NCI-H2227 treated with DMSO at 0.1 percent for 48 hours (cell line): Measurements from ENCODE around the gene DCXR.

Experiments
- DNase-seq: peaks from one replicate; lab custom pipeline; 2025; lab: John Stamatoyannopoulos, UW

DCXR gene

DNA sequence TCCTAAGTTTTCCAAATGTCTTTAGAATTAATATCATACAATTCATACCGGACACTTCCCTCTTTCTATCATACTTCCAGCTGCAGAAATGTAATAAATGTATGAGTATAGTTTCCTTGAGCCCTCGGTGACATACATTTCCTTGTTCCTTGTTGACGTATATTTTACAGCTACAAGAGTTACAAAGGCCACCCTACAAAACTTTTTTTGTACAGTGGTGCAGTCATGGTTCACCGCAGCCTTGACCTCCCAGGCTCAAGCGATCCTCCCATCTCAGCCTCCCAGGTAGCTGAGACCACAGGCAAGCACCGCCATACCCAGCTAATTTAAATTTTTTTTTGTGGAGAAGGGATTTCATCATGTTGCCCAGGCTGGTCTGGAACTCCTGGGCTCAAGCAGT is 35.3 kb upstream of the DCXR start:
- no peak for DNase-seq

DNA sequence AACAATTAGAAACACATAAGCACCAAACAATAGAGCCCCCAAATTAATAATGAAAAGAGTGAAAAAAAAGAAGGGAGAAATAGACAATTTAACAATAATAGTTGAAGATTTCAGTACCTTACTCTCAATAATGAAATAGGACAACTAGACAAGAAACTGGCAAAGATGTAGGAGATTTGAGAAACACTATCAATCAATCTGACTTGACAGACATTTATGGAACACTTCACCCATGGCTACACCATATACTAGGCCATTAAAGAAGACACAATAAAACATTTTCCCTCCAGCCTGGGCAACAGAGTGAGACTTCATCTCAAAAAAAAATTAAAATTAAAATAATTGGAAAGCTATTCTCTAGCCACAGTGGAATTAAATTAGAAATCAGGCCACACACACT is 33.1 kb upstream of the DCXR start:
- DNase-seq = no peak

DNA sequence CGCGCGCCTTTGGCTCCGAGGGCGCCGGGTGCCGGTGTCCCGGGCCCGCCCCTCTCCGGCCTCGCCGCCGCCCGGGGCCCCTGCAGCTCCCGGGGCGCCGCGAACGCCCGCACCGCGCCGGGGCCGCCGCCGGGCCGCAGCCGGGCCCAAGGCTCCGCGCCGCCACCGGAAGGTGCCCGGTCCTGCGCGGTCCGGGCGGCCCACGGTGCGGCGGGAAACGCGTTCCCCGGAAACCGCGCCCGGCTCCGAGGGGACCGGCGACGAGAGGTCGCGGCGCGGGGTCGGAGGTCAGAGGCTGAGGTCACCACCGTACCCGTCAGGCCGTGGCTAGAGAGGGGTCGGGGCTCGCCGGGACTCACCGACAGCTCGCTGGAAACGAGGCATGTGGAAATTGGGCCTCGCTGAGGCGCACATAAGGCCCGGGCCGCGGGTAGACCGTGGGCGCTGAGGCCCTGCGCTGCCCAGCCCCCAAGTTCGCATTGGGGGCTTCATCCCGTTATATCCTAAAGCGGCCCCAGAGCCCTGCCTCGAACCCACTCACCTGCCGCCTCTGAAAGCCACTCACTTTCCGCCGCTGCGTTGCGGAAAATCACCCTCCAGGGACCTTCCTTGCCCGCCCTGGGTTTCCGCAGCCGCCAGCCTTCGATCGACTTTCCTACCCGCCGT is 28.3 kb upstream of the DCXR start, which contains the start of gene DUS1L:
TSS of gene DUS1L (minus strand) at position 167 of the 666 bp plus-strand sequence. CDS start 745 bp downstream, outside the sequence.
- DNase-seq = no peak

DNA sequence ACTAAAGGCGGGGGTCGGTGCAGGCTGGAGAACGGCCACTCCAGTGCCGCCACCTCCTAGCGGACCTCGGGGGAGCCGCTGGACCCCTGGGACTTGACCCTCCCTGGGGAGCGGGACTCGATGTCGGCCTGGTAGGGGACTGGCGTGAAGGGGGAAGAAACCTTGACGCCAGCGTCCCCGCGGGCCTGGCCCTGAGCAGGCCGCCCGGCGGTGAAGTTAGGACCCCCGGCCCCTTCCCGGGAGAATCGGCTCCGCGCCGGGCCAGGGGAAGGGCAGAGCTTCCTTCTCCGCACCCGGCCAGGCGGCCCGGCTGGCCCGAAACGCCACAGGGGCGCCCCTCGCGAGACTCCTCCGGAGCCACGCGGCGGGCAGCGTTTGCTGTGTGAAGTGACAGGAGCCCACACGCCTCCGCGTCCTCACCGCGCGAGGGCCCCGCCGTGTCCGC is 27.7 kb upstream of the DCXR start:
- no peak for DNase-seq

DNA sequence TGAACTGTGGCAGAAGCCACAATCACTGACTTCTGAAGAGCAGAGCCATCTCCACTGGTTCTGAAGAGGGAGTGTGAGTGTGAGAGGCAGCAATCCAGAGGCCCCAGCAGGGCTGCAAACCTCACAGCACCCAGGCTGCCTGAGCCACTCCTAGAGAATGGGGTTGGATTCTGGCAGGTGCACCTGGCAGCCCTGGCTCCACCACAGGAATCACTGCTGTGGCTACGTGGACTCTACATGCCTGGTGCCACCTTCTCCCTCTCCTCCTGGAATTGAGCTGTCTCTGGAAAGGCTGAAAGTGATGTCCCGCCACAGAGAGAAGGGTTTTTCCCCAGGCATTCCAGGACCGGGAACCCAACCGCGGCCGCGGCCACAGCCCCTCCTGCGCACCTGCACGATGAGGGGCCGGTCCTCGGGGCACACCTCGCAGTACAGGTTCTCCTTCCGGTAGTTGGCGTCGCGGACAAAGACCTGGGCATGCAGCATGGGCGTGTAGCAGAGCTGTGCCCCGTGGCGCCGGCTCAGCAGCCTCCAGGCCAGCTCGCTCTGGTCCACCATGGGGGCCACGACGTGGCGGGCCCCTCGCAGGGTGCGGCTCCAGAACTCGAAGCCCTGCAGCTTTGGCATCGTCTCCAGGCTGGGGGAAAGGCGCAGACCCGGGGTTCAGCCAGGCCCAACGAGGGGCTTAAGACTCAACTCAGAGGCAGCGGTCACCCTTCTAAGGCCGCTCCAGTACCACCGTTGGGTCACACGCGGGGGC is 27.1 kb upstream of the DCXR start:
- DNase-seq = no peak

DNA sequence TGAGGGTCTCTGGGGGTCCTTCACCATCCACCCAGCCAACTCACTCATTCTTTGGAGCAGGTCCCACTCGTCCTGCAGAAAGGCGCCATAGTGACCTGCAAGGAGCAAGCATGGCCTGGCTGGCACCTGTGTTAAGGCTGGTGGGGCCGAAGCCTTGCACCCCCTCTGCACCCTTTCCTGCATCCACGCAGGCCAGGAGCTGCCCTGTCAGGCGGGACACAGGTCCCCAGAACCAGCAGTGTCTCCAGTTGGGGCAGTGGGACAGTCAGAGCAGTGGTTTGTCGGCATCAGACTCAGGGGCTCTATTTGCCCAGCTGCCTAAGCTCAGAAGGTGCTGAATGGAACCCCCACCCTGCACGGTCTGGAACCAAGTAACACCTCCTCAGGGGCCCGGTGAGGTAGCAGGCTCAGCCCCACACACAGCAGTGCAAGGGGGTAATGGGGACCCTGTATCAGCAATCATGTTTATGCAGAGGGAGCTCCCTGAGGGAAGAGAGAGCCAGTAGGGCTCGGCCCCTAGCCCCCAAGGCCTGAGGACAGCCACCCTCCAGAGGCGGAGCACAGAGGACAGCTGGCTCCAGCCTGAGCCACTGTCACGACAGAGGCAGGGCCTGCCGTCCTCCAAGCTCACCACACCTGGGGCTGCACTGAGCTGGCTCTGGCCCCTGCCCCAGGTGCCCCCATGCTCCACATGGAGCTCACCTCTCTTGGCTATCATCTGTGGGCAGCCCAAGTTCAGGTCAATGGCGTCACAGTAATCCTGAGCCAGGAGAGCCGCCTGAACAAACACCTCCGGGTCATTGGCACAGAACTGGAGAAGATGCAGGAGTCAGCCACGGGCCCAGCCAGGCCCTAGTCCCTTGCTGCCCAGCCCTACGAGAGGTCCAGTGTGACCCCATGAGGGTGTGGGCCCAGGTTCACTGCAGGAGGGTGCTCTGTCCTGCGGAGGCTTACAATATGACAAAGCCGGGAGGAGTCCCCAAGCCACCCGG is 26.2 kb upstream of the DCXR start:
- no peak for DNase-seq

DNA sequence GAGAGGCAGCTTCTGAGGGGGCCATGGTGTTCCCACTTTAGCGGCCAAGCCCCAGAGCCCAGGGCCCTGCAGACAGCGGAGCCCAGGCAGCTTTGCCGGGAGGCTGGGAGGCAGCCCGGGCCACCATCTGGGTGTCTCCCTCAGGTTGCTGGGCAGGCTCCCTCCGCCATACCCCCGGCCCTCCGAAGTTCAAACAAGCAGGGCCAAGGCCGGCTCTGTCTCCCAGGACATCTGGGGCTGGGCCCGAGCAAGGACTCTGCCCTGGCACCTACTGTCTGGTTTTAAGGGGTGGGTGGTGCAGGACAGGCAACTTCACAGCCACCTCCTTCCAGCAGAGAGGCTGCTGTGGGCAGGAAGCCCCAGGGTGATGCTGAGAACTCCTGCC is 25.5 kb upstream of the DCXR start:
- no peak for DNase-seq

DNA sequence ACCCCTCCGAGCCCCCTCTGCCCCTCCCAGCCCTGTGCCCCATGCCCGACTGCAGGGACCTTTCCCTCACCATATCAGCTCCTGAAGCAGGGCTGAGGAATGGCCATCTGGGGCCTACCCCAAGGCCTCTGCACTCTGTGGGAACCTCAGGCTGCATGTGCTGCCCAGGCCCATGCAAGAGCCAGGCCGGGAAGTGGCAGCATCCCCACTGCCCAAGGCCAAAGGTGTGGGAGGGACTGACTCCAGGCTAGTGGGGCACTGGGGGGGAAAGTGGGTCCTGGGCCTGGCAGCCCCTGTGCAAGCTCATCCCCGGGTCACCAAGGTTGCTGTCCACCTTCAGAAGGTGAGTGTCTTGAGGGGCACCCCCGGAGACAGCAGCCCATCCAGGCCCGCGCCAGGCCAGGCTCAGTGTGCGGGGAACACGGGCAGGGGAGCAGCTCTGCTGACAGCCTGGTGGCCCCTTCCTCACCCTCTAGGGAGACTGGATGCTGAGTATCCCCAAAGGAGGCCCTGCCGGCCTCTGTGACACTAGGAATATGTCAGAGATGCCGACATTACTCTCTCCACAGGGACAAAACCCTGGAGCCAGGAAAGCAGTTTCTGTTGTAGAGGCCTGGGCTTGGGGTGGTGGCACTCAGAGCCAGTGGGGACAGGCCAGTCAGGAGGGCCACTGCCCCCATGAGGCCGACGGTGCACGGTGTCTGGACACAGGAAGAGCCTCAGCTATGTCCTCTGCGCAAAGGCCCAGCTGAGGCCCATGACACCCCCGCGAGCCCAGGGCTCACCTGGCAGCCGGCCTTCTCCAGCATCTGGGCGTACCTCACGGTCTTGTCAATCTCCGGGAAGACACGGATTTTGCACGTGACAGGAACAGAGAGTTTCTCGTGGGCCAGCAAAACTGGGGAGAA is 24.8 kb upstream of the DCXR start:
- DNase-seq = no peak

DNA sequence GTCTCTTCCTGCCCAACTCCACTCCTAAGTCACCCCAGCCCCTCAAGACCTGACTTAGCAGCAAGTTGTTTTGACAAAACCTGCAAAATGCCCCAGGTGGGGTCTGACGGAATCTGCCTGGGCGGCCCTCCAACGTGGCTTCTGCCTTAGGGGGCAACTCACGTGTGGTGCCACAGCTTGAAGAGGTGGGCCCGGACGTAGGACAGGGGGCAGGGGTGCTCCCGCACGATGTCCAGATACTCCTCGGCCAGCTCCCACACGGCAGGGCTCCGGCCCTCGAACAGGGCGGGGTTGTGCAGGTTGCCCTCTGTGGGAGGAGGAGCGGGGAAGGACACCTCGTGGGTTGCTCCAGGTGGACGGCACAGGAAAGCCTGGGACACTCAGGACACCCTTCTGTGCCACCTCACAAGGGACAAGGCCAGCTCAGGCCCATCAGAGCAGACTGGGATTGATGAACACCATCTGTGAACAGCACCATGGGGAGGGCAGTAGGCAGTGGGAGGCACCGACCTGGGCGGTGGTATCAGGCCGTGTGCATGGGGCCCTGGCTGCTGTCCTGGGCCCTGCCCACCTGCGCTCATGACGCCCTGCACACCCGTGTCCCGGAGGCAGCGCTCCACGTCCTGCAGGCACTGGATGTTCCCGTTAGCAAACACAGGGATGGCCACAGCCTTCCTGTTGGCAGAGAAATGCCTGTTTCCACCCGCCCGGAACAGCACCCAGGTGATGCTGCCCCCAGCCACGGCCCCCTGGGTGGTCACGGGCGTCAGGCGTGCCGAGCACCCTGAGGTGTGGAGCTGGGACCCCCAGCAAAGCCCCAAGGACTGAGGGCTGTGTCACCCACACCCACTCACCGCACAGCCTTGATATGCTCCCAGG is 23.8 kb upstream of the DCXR start:
- DNase-seq = no peak

DNA sequence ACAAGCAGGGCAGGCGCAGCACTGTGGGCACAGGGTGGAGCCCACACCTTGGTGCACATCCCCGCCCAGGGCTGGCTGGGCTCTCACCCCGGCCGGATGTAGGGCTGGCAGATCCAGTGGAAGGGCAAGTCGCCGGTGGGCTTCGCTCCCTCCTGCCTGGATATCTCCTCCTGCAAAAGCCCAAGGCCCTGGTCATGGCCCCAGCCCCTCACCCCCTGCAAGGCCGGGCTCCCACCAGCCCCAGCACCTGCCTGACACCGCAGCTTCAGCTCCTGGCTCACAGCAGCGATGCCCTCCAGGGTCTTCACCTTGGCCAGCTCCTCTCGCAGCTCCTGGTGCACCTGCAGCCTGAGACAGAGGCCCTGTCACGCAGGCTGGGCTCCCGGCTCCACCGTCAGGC is 23.1 kb upstream of the DCXR start:
- no peak for DNase-seq

DNA sequence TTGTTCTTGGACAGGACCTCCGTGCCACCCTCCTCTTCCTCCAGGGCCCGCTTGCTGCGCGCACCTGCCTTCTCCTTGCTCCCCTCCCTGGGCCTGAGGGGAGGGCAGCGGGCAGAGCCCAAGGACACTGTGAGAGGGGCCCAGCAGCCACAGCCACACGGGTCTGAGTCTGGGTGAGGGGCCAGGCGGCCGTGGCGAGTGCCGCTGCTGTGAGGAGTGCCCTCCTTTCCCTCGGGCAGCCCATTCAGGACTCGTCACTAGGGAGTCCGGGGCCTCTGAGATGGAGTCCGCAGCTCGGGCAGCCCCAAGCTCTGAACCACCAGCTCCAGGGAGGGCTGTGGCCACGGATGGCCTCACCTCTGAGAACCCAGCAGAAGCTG is 22.5 kb upstream of the DCXR start:
- no peak for DNase-seq

DNA sequence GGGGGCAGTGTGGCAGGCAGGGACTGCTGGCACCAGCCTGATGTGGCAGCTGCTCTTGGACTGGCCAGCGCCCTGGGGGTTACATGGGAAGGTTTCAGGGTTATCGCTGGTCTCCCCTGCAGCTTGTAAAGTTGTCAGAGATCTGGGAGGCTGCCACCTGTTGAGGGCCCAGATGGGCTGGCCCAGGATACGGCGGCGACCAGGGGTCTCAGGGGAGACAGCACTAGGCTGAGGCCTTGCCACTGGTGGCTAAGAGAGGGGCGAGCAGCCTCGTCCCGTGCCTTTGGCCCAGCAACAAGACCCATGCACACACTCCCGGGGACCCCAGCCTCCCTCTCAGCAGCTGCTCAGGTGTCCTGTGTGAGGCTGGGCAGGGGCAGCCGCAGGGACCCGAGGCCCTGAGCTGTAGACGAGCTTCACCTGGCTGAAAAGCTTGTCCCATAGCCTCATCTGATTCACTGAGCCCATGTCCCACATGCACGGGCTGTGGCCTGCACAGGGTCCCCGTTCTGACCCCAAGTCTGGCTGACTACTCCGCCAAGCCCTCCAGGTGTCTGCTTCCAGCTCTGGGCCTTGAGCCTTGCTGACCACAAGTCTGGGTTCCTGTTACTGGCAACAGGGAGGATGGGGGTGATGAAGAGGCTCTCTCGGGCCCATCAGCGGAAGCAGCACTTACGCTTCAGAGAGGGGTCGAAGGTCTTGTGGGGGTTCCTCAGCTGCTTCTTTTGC is 21.9 kb upstream of the DCXR start:
- no peak for DNase-seq

DNA sequence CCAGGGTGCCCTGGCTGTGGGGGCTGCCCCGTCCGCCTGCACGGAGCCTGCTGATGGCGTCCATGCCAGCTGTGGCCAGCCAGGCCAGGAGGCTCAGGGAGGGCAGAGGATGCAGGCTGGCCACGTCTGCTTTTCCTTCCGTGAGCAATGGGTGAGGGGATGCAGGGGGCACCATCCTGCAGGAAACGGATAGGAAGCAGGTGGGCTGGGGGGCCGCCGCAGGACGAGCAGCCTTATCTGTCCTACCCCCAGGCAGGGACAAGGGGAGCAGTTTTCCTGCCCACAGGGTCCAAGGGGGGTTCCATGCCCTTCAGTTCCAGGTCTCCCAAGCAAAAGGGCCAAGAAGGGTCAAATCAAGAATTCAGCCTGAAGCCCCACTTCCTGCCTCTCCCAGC is 21.4 kb upstream of the DCXR start:
- DNase-seq = no peak

DNA sequence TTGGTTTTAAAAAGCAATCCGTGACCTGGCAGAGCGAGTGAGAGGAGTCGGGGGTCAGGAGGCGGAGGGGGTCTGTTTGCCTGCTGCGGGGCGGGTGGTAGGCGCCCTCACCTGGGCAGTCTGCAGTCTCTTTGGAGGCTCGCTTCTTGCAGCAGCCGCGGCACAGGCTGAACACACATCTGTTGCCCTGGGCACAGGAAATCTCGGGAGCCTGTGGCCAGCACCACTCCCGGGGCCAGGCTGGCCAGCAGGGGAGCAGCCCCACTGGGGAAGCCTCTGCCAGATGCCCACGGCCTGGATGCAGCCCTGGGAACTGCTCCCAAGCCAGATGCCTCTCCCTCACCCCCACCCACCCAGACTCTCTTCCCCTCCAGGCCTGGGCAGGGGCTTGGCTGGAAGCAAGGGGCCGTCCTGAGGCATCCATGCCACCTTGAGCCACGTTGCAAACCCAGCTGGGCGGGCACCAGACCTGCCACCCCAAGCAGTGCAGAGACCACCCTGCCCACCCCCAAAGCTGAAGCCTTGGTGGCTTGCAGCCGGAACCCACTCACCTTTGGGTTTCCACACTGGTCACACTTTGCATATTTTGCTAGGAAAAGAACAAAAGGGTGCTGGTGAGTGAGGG is 20.8 kb upstream of the DCXR start:
- DNase-seq = no peak

DNA sequence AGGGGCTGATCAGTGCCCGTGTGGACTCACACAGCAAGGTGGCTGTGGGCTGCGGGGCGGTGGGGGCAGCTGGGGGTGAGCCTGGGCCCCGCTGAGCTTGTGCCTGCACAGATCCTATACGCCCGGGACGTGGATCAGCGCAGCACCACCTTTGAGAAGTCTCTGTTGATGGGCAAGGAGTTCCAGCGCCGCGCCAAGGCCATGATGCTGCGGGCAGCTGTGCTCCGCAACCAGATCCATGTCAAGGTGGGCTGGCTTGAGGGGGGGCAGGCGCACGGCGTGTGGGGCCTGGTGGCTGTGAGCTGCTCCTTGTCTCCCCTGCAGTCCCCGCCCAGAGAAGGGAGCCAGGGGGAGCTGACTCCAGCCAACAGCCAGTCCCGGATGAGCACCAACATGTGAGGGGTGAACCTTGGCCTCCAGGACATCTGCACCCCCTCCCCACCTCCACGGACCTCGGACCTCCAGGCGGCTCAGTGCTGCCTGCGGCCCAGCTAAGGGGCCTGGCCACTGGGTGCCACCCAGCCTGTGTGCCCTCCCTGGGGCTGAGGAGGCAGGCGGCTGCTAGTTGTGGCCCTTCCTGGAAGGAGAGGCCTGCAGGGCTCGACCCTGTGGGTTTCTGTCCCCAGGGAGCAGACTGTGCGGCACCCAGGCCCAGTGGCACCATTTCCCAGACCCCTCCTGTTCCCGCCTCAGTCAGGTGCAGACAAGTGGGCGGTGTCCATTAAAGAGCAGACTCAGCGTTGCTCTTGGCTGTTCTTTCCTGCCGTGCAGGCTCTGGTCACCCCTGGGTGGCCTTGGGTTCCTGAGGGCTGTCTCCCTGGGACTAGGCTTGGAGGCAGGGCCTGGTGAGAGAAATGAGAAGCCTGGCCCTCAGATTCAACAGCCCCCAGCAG is 19.5 kb upstream of the DCXR start:
- DNase-seq = no peak

DNA sequence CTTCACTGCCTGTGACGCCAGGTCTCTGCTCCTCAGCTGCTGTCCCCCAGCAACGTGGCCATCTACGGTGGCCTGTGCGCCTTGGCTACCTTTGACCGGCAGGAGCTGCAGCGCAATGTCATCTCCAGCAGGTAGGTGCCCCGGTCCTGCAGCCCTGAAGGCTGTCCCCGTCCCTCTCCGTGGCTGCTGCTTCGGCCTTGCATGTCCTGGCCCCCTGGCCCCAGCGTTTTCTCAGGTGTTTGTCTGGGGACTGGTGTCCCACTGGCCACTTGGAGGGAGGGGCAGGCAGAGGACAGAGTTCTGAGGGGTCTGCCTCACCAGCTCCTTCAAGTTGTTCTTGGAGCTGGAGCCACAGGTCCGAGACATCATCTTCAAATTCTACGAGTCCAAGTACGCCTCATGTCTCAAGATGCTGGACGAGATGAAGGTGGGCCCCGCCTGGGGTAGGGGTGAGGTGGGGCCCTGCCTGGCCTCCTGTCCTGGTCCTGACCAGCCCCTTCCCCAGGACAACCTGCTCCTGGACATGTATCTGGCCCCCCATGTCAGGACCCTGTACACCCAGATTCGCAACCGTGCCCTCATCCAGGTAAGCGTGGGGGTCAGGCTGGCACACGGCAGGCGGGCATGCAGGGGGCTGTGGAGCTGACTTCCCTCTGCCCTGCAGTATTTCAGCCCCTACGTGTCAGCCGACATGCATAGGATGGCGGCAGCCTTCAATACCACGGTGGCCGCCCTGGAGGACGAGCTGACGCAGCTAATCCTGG is 18.6 kb upstream of the DCXR start:
- DNase-seq = no peak
